Central memory CD4-positive, alpha-beta T cell (primary cell): ENCODE results near the gene SIX3.

Experiments used
- DNase-seq: peaks from one replicate; pipeline ENCODE4 v3.0.0; 2022
- total RNA-seq, 3 experiments: gene quantifications; one replicate each; lab custom pipeline; 2026; lab: John Stamatoyannopoulos, UW

Gene SIX3
- 0 to 0.39 (median 0.04) reads per million in 3 experiments for total RNA-seq

GRCh38 chr2:44941551-44942234 is at the start of gene SIX3:
Gene SIX3 (plus strand): TSS chr2:44941702. CDS start chr2:44942105, 403 bp downstream.
- DNase-seq: peak; percentile 28

GRCh38 chr2:44894058-44894457 is 47.4 kb upstream of the SIX3 start:
- no peak for DNase-seq

DNA sequence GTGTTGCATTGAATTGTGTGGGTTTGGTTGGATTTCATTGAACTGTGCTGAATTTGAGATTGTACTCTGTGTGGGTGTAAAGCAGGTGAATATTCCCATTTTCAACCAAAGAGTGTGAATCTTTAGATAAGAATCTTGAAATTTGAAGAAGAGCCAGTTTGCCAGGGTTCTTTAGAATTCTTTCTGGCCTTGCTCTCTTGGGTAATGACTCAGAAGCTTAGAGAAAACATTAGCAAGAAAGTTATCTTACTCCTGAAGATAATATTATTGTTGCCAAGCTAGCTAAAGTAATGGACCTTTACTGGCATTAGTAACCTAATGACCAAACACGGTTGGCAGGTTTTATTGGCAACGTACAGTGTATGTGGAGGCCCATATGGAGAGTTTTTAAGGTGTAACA is 46.4 kb upstream of the SIX3 start:
- DNase-seq: no peak

DNA sequence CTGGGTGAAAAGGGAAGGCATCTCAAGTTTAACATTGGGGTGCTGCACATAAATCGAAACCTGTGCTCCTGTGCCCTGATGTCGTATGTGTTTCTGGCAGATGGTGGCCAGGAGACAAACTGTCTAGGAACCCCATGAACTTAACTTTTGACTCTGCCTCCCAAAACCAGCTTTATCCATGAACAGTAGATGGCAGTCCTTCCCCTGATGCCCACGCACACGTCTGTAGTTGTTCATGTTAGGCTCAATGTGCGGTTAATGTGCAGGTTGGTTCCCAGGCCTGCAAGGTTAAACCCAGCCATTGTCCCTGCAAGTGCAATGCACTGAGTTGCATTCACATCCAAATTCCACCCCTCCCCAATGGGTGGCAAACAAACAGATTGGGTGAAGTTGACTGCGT is 44.1 kb upstream of the SIX3 start:
- DNase-seq: no peak

DNA sequence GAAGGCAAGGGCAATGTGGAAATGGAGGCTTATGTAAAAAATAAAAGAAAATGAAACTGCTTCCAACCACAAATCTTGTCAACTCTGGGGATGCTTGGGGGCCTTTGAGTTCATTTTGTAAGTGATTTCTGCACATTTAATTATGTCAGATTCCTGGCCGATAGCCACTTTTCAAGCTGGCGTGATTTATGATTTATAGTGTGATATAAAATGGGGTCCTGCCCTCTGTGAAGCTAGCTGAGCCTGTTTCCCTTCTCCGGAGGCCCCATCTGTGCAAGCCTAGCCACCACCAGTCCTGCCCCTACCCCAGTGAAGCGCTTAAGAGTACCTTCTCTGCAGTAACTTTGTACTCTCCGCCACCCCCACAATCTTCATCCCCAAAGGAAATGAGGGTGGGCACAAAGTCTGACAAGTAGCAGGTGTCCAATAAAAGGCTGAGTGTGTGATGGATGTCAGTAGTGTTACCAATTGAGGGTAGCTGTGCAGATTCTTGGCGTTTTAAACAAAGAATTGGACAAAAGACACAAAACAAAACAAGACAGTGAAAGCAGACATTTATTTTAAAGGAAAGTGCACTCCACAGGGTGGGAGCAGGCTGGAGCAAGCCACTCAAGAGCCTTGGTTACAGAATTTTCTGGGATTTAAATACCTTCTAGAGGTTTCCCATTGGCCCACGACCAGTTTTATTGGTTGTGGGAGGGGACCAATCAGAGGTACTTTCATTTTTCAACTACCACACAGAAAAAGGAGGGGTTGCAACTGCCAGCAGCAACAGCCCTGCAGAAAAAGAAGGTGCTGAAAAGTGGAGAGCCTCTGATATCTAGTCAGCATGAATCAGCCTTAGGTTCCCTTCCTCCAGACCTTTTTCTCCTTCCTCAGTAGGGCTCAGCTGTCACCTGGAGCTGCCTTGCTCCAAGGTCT is 39.0 kb upstream of the SIX3 start:
- no peak for DNase-seq

- DNase-seq: no peak
Measured at GRCh38 chr2:44904578-44904977, 36.9 kb upstream of the SIX3 start.

DNA sequence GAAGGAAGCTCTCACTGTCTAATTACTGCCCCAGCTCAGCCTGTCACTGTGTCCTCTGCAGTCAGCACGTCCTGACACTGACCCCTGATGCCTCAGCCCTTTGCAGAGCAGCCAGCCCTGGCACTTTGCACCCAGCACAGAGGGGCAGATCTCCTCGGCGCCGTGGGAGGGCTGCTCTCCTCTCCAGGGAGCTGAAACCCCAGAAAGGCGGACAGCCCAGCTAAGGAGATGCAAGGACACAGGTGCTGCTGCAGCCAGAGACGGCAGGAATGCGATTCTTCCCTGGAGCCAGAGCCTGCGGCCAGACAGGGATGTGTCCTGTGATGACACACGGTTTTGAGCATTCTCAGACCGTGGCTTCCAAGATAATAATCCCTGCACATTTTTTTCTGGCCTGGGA is 34.5 kb upstream of the SIX3 start:
- DNase-seq: no peak

DNA sequence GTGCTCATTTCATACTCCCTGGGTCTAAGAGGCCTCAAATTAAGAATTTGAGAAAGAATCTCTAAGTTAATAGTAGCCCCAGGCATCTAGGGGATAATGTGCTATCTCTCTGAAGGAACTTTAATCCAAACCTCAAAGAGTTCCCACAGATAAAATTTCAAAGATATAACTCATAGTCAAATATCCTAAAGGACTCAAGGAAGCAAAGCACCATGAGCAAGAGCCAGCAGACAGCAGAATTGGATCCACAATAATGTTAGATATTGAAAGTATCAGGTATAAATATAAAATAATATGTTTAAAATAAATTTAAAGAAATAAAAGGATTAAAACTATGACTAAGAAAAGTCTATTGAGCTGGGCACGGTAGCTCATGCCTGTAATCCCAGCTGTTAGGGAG is 31.7 kb upstream of the SIX3 start:
- DNase-seq: no peak

DNA sequence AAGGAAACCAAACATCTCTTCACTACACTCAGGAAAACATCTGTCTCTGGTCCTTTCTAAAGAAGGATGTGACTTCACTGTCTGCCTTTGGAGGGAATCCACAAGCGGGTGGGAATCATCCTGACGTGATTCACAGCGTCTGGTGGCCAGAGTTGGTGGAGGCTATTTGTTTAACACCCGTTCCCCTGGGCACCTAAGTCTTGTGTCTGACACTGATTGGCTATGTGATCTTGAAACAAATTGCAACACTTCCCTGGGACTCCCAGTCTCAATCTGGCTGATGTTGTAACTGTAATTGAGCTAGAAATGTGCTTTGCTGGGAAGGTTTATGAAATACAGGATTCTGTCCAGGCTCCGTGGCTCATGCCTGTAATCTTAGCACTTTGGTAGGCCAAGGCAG is 28.8 kb upstream of the SIX3 start:
- no peak for DNase-seq

DNA sequence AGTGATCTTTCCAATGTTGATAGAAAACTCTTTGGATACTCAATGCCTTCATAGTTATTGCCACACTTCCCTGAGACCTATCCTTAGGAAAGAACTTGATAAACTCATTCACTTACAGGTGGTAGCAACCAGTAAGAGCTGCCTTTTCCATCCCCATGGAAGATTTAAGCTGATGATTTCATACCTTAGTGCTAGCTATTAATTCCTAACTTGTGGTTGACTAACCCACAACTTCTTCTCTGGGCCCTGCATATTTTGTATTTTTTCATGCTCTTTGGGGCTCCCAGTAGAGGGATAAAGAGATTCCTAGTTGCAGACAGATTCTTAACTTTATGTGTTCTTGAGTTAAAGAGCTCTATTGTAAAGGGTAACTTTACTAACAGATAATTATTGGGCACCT is 25.2 kb upstream of the SIX3 start:
- no peak for DNase-seq

- DNase-seq: no peak
Measured at GRCh38 chr2:44918095-44918775, 23.3 kb upstream of the SIX3 start.

DNA sequence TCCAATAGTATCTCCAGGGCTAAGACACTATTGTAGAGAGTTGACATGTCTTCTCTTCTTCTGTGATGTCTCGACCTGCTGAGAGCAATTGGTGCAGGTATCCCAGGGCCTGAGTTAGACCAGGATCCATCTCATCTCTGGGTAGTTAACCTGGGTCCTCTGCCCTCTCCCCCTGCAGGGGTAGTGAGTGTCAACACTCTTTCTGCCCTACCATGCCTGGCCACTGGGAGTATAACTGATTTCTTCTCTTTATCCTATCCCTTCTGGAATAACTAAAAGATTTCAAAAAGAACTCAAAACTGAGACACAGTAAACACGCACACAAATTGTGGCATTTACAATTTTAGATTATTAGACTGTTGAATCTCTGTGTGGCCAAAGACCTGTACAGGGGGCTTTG is 20.8 kb upstream of the SIX3 start:
- no peak for DNase-seq

DNA sequence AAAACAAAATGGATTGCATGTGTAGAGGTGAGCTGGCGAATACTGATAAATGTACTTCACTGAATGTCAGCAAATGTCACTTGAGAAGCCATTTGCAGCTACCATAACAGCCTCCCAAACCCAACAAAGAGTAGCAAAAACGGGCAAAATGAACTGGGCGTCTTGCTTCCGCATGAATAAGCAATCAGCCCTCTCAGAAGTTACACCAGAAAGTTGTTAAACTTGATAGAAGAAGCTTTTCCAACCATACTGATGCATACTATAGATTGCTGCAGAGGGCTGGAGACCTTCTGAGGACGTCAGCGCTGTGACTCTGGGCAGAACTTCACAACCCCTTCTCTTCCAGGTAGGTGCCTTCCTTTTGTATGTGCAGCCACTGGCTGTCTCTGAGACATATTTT is 18.7 kb upstream of the SIX3 start:
- DNase-seq: no peak

DNA sequence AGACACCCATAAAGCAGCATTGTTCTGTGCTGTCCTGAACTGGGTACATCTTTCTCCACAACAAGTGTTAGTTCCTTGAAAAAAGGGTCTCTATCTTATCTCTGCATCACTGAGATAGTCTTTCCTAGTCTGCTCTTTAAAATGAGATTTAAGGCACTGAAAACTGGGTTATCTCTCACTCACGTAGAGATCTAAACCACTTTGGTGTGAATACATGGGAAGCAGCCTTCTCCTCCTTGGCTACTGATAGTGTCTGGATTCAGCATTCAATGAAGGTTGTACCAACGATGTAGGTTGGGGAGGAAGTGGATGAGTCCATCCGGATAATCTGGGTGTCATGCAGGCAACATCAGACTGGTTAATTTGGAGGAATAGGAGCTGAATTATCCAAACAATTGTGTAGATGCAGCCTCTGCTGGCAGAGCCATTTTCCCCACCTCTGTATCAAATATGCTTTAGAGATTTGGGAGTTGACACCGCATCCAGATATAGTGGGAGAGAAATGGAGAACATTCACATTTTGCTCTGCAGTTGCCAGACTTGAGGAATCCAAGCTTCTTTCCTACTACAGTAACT is 15.9 kb upstream of the SIX3 start:
- DNase-seq: no peak

- no peak for DNase-seq
Measured at GRCh38 chr2:44926957-44927356, 14.5 kb upstream of the SIX3 start.

DNA sequence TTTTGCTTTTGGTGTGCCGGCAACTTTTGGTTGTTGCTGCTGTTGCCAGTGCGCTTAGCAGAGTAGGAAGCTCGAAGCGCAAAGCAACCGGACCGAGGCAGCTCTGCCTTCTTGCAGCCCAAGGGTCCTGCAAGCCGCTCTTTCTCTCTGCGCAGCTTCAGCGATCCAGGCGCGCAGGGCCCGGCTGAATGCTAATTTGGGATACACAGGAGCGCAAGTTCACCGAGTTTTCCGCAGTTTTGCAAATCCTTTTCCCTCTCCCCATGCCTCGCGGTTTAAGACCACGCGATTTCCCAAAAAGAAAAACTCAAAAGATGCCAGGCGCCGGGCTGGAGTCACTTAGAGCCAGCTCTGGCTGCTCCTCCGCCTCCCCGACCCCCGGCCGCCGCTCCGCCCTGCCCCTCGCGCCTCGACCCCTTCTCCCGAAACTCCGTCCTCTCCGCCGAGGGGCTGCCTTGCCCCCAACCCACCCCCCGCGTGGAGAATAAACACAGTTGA is 13.5 kb upstream of the SIX3 start:
- no peak for DNase-seq

GRCh38 chr2:44928483-44929158 is 12.9 kb upstream of the SIX3 start:
- no peak for DNase-seq

- DNase-seq: no peak
Measured at GRCh38 chr2:44929159-44929734, 12.3 kb upstream of the SIX3 start.

DNA sequence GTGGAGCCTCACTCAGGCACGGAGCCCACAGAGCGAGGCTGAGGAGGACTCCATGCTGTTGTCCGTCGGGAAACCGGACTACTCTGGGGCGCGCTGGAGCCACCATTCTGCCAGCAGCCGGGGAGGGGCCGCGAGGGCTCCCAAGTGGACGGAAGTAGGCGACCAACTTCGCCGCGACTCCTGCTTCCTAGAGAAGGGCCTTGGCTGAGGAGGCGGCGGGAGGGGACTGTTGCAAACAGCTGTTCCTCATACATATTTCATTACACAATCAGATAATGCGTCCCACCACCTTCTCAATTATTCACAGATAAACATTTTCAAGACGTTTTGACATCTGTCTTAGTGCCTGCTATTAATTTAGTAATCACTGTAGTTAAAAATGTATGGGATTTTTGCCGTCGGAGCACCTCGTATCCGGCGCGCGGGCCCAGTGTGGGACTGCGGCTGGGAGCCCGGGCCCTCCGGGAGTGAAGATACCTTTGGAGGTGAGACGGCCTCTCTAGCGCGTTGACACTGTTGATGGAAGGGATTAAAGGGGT is 11.7 kb upstream of the SIX3 start:
- DNase-seq: no peak

DNA sequence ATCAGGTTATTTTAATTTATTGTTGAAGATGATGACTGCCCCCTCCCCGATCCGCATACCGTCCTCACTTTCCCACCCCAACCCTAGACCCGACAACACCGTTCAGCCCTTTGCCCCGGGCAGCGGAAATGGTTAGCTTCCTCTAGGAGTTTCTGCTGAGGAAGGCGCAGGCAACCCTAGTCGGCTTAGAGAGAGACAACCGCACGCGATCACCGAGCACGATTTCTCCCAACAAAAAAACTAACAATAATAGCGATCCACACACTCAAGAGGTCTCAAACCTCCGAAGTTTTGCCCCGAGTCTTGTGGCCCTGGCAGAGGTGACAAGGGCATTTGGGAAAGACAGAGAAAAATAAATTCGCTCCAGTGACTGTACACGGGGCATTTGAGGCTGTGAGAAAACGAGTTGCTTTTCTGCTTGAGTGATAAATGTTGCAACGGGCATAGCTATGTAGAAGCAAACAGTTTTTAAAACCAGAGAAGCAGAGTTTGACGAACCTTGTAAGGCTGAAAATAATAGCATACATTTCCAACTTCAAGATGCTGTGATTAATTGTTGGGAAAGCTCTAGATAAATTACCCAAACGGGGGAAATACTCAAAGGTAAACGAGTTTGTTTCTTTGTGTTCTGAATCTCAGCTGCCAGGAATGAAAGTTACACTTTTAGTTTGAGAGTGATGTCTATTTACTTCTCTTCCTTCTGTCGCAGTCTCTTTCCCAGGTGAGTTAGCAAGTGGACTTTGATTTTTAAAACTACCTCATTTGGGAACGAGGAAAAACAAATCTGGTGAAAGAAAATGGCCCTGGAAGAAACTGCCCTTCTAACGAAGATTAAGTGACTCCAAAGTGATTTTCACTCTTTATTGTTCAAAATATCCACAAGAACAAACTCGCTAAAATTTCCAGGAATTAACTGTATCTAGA is 11.0 kb upstream of the SIX3 start:
- no peak for DNase-seq
